ENCODE measurements around the gene RAB9A. TPM values are rescaled to one million over a fixed set of nuclear protein-coding genes. Genes with fewer than 3 reads are reported as not detected.

The RAB9A gene
- total and polyA plus RNA-seq, 2 experiments from 2014 or later = 33.7 to 36.3 TPM

GRCh38 chrX:13756381-13756780 is 67.5 kb downstream of the RAB9A start:
- Histone ChIP-seq H3K27ac (no peak overlapping the region), H3K36me3 (peaks cover 78% of the 10 kb centered on the region), H3K4me3 (no peak overlapping the region), H3K4me1 (ENCODE audit: low read depth) (peaks cover 4% of the 10 kb centered on the region), H3K27me3 (no peaks in the 10 kb centered on the region), H3K9me3 (ENCODE audit: low read depth) (no peaks in the 10 kb centered on the region)
- TF ChIP-seq CTCF (IDR thresholded peaks at IDR 0.05; ENCODE audit: low read depth, low read length) = no peak
- no peak for DNase-seq (ENCODE audit: low read depth in 1 of 2, low spot score in 1 of 2)

DNA sequence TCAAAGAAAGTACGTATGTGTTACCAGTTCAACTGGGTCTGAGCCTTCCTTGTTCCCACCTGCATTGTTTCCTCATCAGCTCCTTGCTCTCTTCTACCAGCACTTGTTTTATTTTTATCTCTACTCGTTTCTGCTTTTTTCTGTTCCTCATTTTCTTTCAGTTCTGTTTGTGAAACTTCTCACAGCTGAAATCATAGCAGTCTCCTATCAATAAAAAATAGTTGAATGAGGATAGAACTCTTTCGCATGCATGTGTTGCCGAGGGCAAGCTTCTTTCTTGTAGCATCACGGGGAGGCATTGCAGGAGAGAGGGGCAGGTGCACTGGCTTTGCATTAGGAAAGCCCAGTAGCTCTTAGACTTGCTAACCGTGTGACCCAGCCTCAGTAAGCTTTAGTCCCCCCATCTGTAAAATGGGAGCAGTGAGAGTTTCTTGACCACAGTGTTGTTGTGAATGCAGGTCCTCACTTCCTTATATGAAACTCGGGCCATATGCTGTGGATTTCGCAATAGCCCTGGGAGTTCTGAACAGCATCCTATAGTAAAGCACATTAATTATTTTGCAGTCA is 70.3 kb downstream of the RAB9A start:
- DNase-seq (ENCODE audit: low read depth in 1 of 2, low spot score in 1 of 2) = no peak
- H3K4me3 ChIP-seq = no peak overlapping the region
- no peaks in the 10 kb centered on the region for H3K27me3 ChIP-seq
- peaks cover 84% of the 10 kb centered on the region for H3K36me3 ChIP-seq
- no peaks in the 10 kb centered on the region for H3K9me3 ChIP-seq (ENCODE audit: low read depth)
- peaks cover 4% of the 10 kb centered on the region for H3K4me1 ChIP-seq (ENCODE audit: low read depth)
- H3K27ac ChIP-seq = no peak overlapping the region
- no peak for TF ChIP-seq CTCF (IDR thresholded peaks at IDR 0.05; ENCODE audit: low read depth, low read length)

Other genes starting within 250 kb of the RAB9A start
- 0.07 TPM in 1 of 2 replicates, not detected in the other for gene EGFL6, start 119.5 kb upstream of the RAB9A start, total RNA-seq
- gene EGFL6, start 119.5 kb upstream of the RAB9A start, polyA plus RNA-seq = 0.12 TPM in 1 of 2 replicates, not detected in the other
- 2.9 and 6.9 TPM in 2 replicates for gene TCEANC, start 36.0 kb upstream of the RAB9A start, total RNA-seq
- gene TCEANC, start 36.0 kb upstream of the RAB9A start, polyA plus RNA-seq = 3.5 and 4.7 TPM in 2 replicates
- gene TRAPPC2, start 45.5 kb downstream of the RAB9A start, total RNA-seq = 22.4 and 25.2 TPM in 2 replicates
- gene TRAPPC2, start 45.5 kb downstream of the RAB9A start, polyA plus RNA-seq = 27.9 and 35.1 TPM in 2 replicates
- 45.0 and 46.6 TPM in 2 replicates for gene OFD1, start 45.6 kb downstream of the RAB9A start, total RNA-seq
- gene OFD1, start 45.6 kb downstream of the RAB9A start, polyA plus RNA-seq = 48.0 and 69.7 TPM in 2 replicates
- 3.4 and 6.1 TPM in 2 replicates for gene GPM6B, start 128.0 kb downstream of the RAB9A start, total RNA-seq
- 8.7 and 16.4 TPM in 2 replicates for gene GPM6B, start 128.0 kb downstream of the RAB9A start, polyA plus RNA-seq

Measured in cardiac muscle cell (in vitro differentiated cells and primary cell).